ENCODE results near the gene CDT1.
A peak's percentile ranks its signal among the peaks of the same experiment; 100 is the strongest.

The CDT1 gene

GRCh38 chr16:88803264-88803987 lies at the start of gene CDT1:
Gene CDT1 (plus strand): TSS chr16:88803789. CDS start chr16:88803832, 43 bp downstream.
- DNase-seq = peak; percentile 81

DNA sequence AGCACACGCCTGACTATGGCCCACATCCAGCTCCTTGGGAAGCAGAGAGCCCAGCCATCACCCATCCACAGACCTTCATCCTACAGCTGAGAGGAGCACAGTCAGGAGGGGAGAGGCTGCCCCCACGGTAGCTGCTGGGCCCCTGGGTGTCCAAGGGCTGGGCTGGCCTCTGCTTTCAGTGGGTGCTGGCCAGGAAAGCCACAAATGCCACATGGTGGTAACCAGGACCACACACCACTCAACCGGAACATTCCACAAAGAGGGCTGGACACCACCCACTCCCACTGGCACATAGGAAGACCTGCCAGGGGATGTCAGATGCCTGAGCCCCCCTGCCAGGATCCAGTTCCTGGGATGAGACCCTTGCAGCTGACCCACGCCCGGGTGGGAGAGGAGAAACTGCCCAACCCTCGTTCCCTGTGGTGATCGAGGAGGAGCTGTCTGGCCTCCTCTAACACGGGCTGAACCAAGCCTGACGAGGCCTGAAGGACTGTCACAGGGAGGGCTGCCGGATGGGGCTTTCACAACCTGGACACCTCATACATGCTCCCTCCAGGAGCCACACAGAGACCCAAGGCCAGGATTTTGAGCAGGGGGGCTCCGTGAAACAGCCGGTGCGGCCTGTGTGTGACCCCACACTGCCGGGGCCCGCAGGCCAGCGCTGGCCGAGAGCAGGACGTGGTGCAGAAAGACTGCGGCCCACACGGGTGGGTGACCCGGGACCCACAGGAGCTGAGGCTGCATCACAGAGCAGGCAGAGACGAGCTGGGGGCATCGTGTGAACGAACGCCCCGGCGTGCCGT lies 49.3 kb upstream of the CDT1 start:
- no peak for DNase-seq

DNA sequence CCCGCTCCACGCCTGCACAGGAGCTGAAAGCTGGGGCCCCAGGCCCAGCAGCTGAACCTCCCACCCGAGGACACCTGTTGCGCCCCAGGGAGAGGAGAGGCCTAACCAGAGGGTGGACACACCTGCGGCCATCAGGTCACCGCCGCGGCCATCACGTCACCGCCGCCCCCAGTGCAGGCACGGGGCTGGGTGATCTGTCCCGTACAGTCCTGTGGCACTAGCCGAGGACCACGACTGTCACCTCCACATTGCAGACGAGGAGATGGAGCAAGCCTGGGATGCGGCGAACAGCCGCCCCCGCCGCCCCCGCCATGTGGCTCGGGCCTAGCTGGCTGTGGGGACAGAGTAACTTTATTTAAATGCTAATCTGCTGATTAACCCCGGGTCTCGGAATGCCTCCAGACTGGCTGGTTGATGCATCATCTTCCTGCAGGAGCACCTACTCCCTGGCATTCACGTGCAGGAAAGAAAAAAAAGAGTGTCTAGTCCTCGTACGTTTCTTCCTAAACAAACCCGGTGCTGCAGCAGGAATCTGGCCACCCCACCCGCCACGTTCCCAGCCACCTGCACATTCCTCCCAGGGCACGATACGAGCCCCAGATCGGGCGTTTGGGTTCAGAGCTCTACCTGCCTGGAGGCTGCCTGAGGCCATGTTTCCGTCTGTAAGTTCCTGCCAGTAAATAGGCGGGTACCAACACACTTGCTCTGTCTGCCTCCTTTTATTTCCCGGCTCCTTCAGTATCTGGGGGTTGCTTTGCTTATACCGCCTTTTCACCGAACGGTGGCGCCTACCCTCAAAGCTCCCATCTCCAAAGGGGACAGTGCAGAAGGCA lies 48.5 kb upstream of the CDT1 start:
- DNase-seq = peak; percentile 13

DNA sequence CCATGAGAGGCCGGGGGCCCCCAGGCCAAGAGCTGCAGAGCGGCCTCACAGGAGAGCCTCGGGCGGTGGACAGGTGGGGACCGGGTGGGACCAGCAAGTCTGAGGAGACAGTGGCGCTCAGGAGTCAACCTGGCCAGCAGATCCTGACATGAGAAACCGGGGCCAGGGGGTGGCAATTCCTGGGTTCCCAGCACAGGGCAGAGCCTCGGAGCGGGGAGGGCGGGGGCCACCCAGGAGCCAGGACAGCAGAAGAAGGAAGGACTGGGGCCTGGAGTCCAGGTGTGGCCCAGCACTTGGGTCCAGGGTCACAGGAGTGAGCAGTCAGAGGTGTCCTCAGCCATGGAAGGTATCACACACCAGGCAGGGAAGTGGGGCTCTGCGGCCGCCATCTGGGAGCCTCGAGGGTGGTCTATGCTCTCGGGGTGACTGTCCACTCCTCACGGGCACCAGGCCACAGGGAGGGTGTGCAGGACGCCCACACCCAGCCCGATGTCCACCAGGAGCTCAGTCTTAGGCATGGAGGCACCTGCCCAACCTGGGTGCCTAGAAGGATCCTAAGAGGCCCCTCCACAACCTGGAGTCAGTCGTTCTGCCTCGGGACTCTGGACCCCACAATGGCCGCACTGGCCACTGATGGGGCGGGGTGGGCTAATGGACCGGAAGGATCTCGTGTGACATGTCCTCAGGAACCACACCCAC lies 47.7 kb upstream of the CDT1 start:
- no peak for DNase-seq

- no peak for DNase-seq
Observed at GRCh38 chr16:88758227-88758943, 45.2 kb upstream of the CDT1 start.

DNA sequence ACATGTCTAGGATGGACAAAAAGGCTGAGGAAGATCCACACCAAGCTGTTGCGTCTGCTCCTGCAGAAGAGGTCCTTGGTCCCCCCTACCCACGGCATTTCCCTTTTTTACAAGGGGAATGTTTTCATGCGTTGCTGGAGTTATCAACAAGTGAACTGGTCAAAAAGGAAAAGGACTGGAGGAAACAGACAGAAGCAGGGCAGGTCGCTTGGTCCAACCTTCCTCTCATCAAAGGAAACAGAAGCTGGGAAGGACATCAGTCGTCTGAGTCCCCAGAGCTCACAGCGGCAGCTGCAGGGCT lies 44.7 kb upstream of the CDT1 start:
- no peak for DNase-seq

GRCh38 chr16:88759245-88759975 lies 44.2 kb upstream of the CDT1 start:
- DNase-seq = peak; percentile 12

DNA sequence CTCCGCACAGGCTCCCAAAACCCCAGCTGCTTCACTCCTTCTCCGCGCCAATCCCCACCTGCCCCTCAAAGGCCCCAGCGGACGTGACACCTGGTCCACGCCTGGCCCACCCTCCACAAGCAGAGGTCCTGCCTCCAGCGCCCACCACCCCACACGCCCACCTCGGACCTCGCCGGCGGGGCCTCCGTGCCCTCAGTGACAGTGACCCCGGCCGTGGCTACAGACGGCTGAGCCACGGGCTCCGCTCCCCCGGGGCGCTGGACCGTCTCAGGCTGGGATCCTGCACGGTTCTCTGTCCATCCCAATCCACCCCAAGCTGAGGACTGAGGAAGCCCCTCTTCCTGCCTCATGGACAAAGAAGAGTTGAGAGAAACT lies 43.6 kb upstream of the CDT1 start:
- no peak for DNase-seq

DNA sequence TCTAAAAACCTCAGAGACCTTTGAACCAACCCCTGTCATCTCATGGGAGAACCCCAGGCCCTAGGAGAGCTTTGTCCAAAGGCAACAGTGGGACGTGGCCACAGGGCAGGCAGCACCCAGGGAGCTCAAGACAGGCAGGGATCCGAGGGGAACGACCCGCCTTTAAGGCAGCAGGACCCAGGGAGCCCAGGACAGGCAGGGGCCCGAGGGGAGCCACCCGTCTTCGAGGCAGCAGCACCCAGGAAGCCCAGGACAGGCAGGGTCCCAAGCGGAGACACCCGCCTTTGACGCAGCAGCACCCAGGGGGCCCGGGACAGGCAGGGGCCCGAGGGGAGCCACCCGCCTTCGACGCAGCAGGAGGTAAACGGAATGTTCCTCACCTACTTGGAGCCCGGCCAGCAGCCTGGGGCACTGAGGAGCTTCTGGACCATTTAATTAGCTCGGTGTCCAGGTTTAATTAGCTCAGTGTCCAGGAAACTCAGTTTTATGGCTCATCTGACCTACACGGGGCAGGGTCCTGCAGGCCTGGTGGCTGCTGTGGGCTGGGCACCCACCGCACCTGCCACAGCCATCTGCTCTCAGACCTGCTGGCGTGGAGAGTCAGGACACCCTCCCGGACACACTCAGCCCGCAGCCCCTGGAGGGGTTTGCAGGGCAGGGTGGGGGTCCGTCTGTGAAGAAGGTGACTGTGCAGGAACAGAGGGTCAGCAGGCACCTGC lies 43.0 kb upstream of the CDT1 start:
- no peak for DNase-seq

- DNase-seq = no peak
Observed at GRCh38 chr16:88761143-88761534, 42.5 kb upstream of the CDT1 start.

- DNase-seq = no peak
Observed at GRCh38 chr16:88761830-88762229, 41.8 kb upstream of the CDT1 start.

DNA sequence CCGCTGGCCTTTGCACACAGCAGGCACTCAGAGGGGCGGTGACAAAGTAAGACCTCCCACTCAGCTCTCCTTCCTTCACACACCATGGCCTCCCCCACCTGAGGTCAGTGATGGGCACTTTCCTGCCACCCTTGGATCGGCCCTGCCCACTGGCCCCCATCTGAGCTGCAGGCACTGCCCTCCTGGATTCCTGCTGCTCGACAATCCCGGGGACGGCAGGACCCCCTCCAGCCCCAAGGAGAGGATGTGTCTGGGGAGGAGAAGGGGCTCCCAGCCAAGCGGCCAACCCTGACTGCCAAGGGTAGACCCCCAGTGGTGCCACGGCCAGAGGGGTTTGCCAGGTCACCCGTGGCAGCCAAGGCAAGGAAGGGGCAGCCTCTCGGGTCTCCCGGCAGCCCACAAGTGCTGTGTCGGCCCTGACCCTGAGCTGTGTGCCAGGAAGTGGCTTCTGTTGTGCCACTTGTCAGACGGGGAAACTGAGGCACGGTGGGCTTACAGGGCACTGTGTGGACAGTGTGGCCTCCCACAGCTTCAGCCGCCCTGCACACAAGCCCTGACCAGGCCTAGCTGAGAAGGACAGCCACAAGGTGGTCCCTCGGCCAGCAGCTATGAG lies 41.2 kb upstream of the CDT1 start:
- DNase-seq = no peak

DNA sequence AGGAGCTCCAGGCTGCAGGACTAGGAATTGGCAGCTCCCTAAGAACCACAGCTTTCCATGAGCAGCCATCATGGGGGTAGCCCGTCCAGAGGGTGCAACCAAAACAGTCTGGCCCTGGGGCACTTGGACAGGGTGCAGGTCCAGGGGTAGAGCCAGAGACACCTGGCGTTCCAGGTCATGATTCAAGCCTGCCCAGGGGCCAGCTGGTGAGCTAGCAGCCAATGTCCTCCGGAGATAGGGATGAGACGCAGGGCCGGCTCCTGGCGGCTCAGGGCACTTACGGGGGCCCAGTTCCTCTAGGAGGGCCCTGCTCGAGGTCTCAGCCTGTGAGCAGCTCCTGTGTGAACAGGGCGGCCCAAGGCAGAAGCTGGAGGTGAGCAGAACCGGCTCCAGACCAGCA lies 40.6 kb upstream of the CDT1 start:
- DNase-seq = no peak

DNA sequence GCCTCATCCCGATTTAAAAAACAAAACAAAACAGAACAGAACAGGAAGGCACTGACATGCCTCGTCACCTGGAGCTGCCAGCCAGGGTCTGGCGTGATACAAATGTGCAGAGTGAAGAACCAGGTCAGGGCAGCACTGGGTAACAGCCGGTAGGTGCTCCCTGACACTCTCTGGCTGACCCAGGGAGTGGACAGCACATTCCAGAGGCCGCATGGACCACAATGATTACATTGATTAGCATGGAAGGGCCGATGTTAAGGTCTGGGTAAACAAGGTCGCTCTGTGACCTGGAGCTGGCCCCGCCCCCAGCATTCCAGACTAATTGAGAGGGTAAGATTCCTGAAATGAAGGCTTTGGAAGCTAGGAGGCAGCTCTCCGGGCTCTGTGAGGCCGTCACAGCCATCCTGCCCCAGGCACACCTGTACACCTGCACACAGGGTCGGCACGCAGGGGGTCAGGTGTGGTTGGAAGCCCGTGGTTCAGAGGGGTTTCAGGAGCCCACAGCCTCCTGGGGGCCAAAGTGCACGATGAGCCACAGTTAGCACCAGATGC lies 40.0 kb upstream of the CDT1 start:
- no peak for DNase-seq

DNA sequence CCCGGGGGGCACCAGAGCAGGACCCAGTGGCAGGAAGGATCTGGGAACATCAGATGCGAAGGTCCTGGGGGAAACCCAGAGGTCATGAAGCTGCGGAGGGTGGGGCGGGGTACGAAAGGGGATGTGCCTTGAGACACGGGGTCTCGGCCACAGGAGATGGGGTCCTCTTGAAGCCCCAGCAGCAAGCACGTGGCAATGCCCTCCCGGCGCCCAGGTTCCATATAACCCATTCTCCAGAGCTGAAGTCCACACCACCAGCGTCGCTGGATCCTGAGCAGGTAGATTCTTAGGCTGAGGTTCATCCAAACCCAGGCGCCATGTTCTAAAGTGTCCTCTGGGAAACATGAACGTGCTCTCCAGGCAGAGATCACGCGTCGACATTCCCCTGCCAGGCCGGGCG lies 39.5 kb upstream of the CDT1 start:
- no peak for DNase-seq

DNA sequence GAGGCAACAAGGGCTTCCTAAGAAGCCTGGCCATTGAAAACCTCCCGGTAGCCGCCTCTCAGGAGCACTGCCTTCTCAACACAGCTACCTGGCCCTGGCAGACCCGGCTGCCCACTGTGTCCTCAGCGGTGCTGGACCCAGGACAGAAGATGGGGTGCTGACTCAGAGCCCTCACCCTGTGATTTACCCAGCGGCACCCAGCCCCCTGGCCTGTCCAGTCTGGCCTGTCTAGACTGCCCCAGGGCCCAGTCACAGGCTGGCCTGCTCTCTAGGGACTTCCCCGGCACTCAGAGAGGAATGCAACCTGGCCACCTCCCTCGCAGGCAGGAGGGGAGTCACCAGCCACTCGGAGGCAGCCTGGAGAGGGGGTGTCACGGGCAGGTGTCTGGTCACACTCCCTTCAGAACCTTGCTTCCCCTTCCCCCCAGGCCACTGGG lies 38.7 kb upstream of the CDT1 start:
- no peak for DNase-seq

- no peak for DNase-seq
Observed at GRCh38 chr16:88766975-88767374, 36.6 kb upstream of the CDT1 start.

- no peak for DNase-seq
Observed at GRCh38 chr16:88767546-88768070, 36.0 kb upstream of the CDT1 start.

GRCh38 chr16:88768071-88768783 lies 35.4 kb upstream of the CDT1 start:
- DNase-seq = no peak

All from inflammatory macrophage treated with lipopolysaccharide for 4 hours (primary cell).